NCI-H226 (cell line): ENCODE measurements around the gene CHPF2.

Experiments used
- DNase-seq: peaks from one replicate; pipeline ENCODE4 v3.0.0-alpha.2; 2015

Gene CHPF2

GRCh38 chr7:151207315-151207714 is 25.0 kb upstream of the CHPF2 start:
- DNase-seq = no peak

GRCh38 chr7:151207804-151208203 is 24.5 kb upstream of the CHPF2 start:
- no peak for DNase-seq

- DNase-seq = no peak
These were observed 23.9 kb upstream of the CHPF2 start for GRCh38 chr7:151208253-151208862.

DNA sequence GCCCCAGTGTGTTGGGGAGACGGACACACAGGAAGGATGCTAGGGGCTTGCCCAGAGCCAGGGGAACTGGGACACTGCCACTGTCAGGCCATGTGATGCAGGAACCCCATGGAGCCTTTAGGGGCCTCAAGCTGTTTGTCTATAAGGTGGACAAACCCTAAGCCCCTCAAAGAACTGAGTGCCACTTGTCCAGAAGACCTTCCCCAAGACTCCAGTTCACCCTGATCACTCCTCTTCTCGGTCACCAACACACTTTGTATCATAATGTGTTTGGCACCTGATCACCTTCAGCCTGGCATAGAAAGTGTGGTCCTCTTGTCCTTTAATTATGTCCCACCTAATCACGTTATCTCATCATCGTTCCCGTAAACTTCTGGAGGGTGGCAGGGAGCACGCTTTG is 22.7 kb upstream of the CHPF2 start:
- DNase-seq = no peak

DNA sequence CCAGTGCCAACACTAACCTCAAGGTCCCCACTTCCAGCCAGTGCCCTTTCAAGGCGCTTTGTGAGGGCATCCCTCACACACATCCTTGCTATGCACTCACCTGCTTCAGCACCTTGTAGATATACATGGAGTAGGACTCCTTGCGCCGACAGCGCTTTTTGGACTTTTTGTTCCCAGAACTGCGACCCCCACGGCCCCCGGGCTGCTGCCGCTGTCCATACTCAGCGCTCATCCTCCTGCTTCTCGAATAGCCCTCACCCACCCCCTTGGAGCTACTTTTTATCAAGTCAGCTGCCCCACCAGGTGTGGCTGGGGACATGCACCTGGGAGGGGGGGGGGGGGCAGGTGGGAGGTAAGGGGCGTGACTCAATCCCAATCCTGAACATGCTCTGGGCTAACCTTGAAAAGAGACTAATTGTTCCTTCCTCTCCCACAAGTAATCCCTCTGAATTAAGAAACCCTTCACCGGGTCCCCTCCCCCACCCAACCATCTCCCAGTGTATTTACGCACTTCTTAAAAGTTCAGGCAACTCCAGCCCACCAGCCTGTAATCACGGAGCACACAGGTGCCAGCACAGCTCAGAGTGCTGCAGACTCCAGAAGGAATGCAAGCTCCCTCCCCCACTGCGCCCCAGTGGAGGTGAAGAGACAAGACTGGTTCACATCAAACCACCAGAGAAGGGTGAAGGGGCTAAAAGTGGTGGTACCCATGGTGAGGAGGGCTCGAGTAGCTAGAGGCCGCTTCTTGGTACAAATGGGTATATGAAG is 22.0 kb upstream of the CHPF2 start, which contains the start of gene H2BK1:
H2BK1 (minus strand) TSS at position 402 of the 768 bp plus-strand sequence; CDS start at position 232, 170 bp downstream.
- no peak for DNase-seq

DNA sequence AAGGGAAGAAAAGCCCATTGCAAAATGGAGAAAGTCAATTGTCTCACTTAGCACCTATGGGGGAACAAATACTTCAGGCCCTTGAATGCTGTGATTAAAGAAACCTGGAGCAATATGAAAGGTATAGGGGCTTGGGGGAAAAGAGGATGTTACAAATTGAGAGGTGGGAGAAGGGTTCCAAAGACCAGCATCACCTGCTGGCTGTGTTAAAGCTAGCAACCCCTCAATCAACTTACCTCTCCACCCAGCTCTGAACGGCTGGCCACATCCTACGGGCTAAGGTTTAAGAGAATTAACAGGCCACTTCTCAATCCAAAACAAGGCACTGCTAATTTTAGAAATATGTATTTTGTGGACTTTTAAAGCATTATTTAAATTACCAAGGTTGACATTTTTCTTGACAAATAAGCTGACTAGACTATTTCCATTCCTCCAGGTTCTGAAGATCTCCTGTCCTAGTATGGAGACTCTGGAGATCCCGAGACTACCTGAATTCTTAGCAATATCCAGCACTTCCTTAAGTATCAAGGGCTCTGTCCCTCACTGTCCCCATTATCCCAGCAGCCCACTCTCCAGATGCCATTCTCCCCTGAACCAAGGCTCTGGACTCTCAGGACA is 21.0 kb upstream of the CHPF2 start:
- no peak for DNase-seq

DNA sequence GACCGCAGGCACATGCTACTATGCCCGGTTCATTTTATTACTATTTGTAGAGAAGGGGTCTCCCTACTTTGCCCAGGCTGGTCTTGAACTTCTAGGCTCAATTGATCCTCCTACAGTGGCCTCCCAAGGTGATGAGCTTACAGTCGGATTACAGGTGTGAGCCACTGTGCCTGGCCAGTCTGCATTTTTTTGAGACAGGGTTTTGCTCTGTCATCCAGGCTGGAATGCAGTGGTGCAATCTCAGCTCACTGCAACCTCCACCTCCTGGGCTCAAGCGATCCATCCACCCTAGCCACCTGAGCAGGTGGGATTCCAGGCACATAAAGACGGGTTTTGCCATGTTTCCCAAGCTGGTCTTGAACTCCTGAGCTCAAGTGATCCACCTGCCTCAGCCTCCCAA is 19.7 kb upstream of the CHPF2 start:
- no peak for DNase-seq

- no peak for DNase-seq
These were observed 18.5 kb upstream of the CHPF2 start for GRCh38 chr7:151213826-151214225.

- no peak for DNase-seq
These were observed 16.9 kb upstream of the CHPF2 start for GRCh38 chr7:151215396-151215795.

GRCh38 chr7:151218170-151218569 is 14.1 kb upstream of the CHPF2 start:
- no peak for DNase-seq

DNA sequence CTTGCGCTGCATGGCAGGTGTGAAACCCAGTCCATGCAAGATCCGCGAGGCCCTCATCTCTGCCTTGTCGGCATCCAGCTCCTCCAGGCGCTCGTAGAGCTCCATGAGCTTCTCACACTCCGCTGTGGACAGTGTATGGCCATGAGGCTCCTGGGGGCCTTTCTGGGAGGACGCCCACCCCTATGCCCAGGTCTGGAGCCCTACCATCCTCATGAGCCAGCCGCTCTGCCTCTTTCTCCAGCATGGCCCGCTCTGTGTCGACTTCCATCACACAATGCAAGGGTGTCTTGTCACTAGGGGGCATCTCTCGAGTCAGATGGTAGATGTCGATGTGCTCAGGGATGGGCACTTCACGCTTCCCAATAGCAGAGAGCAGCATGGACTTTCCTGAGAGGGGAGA is 8.6 kb upstream of the CHPF2 start:
- no peak for DNase-seq

- no peak for DNase-seq
These were observed 6.3 kb upstream of the CHPF2 start for GRCh38 chr7:151225948-151226510.

GRCh38 chr7:151226560-151226874 is 5.8 kb upstream of the CHPF2 start:
- DNase-seq = no peak

DNA sequence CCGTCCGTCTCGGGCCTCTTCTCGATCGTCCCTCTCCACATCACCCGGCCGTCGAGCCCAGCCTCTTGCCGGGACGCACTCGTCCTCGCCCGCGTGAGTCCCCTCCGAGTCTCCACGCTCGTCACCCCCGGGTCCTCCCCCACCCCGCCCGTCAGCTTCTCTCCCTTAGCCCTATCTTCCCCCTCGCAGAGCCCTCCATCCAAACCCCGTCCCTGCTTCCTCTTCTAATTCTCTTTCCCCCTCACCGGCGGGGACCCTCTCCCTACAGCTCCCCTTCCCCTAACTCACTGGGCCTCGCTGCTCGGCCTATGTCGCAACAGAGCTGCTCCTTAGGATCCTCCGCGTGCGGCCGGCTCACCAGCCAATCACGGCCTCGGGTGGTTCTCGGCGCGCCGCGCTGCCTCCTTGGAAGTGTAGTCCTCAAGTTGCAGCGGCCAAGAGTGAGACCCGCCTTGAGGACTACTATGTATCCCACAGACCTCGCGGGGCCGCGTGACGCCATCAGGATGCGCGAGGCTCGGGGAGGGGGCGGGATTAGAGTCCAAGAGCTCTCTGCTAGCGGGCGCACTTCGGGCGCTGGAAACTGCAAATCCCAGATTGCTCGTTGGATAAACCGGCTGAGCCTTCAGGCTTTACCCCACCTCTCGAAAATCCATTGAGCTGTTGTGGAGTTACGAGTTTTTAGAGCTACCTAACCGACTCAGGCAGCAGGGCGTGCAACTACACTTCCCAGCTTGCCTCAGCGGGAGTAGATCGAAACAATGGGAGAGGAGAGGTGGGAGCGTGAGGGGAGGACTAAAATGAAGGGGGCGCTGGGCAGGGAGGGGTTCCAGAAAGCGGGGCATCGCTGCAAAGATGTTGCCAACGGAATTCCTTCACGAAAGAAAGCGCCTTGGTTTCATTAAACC is 5.2 kb upstream of the CHPF2 start, which contains the start of gene ABCF2:
ABCF2 (minus strand) TSS at position 331 of the 908 bp plus-strand sequence. CDS start 747 bp downstream, outside the sequence.
- peak; percentile 99 for DNase-seq

- DNase-seq = no peak
These were observed 4.0 kb upstream of the CHPF2 start for GRCh38 chr7:151228024-151228866.

GRCh38 chr7:151229249-151229648 is 3.0 kb upstream of the CHPF2 start:
- no peak for DNase-seq

GRCh38 chr7:151231080-151231479 is 1.2 kb upstream of the CHPF2 start:
- DNase-seq = no peak

GRCh38 chr7:151232917-151233701 is 826 bp downstream of the CHPF2 start:
- DNase-seq = peak; percentile 72

DNA sequence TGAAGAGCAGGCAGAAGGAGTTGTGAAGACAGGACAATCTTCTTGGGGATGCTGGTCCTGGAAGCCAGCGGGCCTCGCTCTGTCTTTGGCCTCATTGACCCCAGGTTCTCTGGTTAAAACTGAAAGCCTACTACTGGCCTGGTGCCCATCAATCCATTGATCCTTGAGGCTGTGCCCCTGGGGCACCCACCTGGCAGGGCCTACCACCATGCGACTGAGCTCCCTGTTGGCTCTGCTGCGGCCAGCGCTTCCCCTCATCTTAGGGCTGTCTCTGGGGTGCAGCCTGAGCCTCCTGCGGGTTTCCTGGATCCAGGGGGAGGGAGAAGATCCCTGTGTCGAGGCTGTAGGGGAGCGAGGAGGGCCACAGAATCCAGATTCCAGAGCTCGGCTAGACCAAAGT is 1.5 kb downstream of the CHPF2 start:
- no peak for DNase-seq

DNA sequence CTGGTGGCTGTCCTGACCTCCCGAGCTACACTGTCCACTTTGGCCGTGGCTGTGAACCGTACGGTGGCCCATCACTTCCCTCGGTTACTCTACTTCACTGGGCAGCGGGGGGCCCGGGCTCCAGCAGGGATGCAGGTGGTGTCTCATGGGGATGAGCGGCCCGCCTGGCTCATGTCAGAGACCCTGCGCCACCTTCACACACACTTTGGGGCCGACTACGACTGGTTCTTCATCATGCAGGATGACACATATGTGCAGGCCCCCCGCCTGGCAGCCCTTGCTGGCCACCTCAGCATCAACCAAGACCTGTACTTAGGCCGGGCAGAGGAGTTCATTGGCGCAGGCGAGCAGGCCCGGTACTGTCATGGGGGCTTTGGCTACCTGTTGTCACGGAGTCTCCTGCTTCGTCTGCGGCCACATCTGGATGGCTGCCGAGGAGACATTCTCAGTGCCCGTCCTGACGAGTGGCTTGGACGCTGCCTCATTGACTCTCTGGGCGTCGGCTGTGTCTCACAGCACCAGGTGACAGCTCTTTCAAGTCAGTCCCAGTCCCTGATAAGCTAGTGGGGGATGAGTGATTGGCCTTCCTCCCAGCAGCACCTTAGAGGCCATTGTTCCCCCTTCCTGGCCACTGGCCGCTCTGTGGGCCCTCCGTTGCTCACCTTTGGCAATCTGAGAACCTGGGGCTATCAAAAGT is 3.0 kb downstream of the CHPF2 start:
- no peak for DNase-seq
